NCI-H2107 (cell line): Measurements from ENCODE around the gene RPL28.
A peak's percentile ranks its signal among the peaks of the same experiment; 100 is the strongest.

Source experiments
- DNase-seq: peaks from one replicate; lab custom pipeline; 2025; lab: John Stamatoyannopoulos, UW

Gene RPL28

GRCh38 chr19:55373306-55373992, 12.3 kb upstream of the RPL28 start:
- no peak for DNase-seq

GRCh38 chr19:55373993-55374757, 11.6 kb upstream of the RPL28 start:
- no peak for DNase-seq

- no peak for DNase-seq
These were observed 9.3 kb upstream of the RPL28 start, which contains the start of gene TMEM190 for GRCh38 chr19:55376241-55376933. TMEM190 (plus strand) TSS chr19:55376826; CDS start chr19:55376854, 28 bp downstream.

GRCh38 chr19:55377356-55378131, 8.2 kb upstream of the RPL28 start:
- no peak for DNase-seq

GRCh38 chr19:55379174-55379573, 6.6 kb upstream of the RPL28 start:
- no peak for DNase-seq

GRCh38 chr19:55382013-55382412, 3.7 kb upstream of the RPL28 start:
- DNase-seq = no peak

GRCh38 chr19:55382522-55383054, 3.1 kb upstream of the RPL28 start:
- DNase-seq = no peak

GRCh38 chr19:55383279-55384130, 2.2 kb upstream of the RPL28 start:
- DNase-seq = no peak

- DNase-seq = no peak
These were observed 1.4 kb upstream of the RPL28 start, which contains the start of gene TMEM238 for GRCh38 chr19:55384131-55384919. TMEM238 (minus strand) TSS chr19:55384292; CDS start chr19:55384259, 33 bp downstream.

GRCh38 chr19:55384920-55385723, 610 bp upstream of the RPL28 start:
- DNase-seq = peak; percentile 95

GRCh38 chr19:55386493-55386971, 800 bp downstream of the RPL28 start:
- no peak for DNase-seq

GRCh38 chr19:55387736-55388497, 2.2 kb downstream of the RPL28 start:
- no peak for DNase-seq

- no peak for DNase-seq
These were observed 3.9 kb downstream of the RPL28 start for GRCh38 chr19:55389386-55390317.

- no peak for DNase-seq
These were observed 4.7 kb downstream of the RPL28 start for GRCh38 chr19:55390461-55390880.

GRCh38 chr19:55391191-55391670, 5.5 kb downstream of the RPL28 start:
- DNase-seq = no peak

GRCh38 chr19:55391702-55392615, 6.2 kb downstream of the RPL28 start:
- DNase-seq = no peak
